Activated T-cell treated with anti-CD3 and anti-CD28 coated beads for 48 hours (primary cell): Measurements from ENCODE around the gene GTF2A1L.
"Not testable (repeated sequence)": the region's sequence is repeated elsewhere in the genome, so short reads cannot be mapped to it uniquely, and the experiment has no call there.

Experiments
- DNase-seq: peaks from one replicate; pipeline ENCODE4 v3.0.0-alpha.2; 2020; ENCODE audit warnings: low read depth

The GTF2A1L gene

GRCh38 chr2:48607307-48608014 lies 10.2 kb upstream of the GTF2A1L start:
- DNase-seq = no peak

- no peak for DNase-seq
Observed at GRCh38 chr2:48613211-48613610, 4.4 kb upstream of the GTF2A1L start.

DNA sequence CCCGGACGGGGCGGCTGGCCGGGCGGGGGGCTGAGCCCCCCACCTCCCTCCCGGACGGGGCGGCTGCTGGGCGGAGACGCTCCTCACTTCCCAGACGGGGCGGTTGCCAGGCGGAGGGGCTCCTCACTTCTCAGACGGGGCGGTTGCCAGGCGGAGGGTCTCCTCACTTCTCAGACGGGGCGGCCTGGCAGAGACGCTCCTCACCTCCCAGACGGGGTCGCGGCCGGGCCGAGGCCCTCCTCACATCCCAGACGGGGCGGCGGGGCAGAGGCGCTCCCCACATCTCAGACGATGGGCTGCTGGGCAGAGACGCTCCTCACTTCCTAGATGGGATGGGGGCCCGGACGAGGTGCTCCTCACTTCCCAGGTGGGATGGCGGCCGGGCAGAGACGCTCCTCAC lies 3.1 kb upstream of the GTF2A1L start:
- DNase-seq = not testable (repeated sequence)

GRCh38 chr2:48619526-48619925 lies 1.9 kb downstream of the GTF2A1L start:
- no peak for DNase-seq

- no peak for DNase-seq
Observed at GRCh38 chr2:48620604-48621003, 2.9 kb downstream of the GTF2A1L start.

GRCh38 chr2:48622691-48623090 lies 5.0 kb downstream of the GTF2A1L start:
- DNase-seq = not testable (repeated sequence)

DNA sequence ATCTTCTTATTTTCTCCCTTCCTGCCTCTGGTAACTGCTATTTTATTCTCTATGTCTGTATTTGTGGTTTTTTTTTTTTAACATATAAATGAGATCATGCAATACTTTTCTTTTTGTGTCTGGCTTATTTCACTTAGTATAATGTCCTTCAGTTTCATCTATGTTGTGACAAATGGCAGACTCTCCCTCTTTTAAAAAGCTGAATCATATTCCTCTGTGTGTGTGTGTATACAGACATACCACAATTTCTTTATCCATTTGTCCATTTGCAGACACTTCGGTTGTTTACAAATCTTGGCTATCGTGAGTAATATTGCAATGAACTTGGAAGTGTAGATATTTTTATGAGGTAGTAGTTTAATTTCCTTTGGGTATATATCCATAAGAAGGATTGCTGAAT lies 7.0 kb downstream of the GTF2A1L start:
- no peak for DNase-seq

- DNase-seq = no peak
Observed at GRCh38 chr2:48626047-48626446, 8.4 kb downstream of the GTF2A1L start.

DNA sequence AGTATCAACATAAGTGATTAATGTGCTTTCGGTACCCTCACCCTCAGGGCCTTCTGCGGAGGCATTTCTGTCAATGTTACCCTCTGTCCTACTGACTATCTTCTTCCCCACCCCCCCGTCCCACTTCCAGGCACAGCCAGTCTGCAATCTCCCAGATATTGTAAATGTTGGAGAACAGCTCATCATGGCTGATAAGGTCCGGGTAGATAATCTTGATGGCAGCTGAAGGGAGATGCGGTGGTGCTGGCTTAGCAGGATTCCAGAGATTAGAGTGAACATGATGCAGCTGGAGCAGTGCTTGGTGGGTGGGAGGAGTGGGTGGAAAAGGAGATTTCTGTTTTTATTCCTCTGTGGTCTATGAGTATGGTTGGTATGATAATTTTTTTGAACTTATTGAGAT lies 15.5 kb downstream of the GTF2A1L start:
- no peak for DNase-seq

- DNase-seq = no peak
Observed at GRCh38 chr2:48635786-48636185, 18.1 kb downstream of the GTF2A1L start.

- no peak for DNase-seq
Observed at GRCh38 chr2:48638261-48638660, 20.6 kb downstream of the GTF2A1L start.

DNA sequence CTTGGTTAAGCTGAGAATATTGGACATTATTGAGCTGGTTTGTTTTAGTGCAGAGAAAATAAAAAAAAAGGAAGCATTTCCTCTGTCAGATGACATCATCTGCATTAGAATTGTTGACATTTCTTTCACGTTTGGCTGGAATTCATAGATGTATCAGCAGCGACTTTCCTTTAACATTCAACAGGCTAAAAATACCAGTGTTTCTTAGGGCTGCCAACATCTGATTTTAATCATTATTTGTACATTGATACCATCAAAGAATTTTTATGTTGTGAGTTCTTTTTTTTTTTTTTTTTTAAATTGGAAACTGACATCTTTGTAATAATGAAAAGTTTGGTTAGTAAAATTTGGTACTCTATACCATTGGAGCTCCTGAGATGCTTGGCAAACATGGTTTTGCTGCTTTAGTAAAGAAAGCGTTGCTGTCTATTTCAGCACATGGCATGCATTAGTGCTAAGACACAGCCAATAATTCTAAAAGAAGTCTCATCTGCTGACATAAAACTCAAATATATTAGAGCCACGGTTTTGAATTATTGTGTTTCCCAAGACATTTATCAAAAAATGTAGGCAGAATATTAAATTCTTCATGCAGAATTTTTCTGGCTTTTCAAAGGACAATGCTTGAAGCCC lies 33.6 kb downstream of the GTF2A1L start:
- DNase-seq = no peak

DNA sequence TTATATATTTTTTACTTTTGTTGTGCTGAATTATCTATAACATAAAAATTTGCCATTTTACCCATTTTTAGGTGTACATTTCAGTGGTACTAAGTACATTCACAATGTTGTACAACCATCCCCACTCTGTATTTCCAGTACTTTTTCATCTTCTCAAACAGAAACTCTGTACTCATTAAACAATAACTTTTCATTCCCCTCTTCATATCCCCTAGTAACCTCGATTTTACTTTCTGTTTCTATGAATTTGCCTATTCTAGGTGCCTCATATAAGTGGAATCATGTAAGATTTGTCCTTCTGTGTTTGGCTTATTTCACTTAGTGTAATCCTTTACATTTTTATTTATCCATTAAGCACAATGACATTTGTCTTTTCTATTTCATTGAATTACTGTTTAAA lies 51.3 kb downstream of the GTF2A1L start:
- no peak for DNase-seq

DNA sequence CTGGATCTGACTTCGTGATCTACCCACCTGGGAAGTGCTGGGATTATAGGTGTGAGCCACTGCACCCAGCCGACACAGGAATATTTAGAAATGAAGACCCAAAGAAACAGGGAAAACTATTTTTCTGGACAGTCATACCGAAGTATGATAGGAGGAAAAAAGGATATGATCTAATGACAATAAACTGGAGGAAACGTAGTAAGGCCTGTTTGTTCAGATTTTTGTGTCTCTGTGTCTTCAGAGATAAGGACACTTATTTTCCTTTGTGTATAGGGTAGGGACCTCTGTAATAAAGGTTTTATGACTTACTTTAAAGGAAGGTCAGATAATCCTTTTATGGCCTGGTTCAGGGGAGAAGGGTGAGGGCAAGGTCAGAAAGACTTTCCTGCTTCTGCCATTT lies 55.9 kb downstream of the GTF2A1L start:
- DNase-seq = no peak

DNA sequence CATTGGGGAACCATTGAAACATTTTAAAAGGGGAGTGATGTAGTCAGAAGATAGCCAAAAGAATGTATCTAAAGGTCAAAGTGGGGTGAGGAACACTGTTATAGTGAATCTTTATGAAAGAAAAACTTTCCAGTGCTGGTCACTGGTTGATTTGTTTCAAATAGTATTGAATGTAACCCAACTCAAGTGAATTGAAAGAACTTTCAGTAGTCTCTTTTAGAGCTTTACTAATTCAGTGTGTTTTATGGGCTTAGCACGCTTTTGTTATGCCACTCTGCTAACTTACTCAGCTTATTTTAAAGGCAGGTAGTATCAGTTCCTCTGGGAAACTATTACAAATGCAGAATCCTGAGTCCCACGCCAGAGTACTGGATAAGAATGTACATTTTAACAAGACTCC lies 57.3 kb downstream of the GTF2A1L start:
- DNase-seq = no peak

GRCh38 chr2:48677450-48677849 lies 59.8 kb downstream of the GTF2A1L start:
- no peak for DNase-seq

DNA sequence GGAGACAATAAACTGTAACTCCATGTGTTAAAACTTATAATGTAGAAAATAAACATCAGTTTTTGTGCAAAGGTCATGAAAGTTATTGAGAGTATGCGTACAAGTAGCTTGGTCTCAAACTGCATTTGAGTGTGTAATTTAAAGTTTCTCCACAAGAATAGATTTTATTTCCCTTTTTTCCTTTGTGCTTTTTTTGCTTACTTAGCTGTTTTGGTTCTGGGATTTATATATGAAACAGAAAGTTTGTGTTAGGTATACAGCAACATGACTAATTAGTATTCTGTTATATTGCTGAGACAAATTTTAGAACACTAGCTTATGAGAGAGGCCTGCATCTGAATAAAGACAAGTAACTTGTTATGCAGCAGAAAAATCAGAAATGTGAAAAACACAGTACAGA lies 67.5 kb downstream of the GTF2A1L start:
- no peak for DNase-seq

- DNase-seq = no peak
Observed at GRCh38 chr2:48691935-48692691, 74.5 kb downstream of the GTF2A1L start.

DNA sequence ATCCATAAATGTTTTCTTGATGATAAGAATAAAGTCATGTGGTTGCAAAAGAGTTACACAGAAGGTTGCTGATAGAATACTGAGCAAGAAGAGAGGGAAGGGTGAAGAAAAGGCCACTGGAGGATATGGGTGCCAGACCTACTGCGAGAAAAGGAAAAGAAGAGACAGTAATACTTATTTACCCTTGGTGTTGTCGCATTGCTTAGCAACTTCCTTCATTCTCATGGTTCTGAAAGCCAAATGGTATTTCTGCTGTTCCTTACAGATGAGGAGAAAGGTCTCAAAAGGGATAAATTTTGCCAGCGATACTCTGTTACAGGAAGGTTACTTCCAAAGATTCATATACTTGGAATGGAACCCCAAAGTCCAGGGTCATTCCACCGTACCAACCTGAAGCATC lies 75.4 kb downstream of the GTF2A1L start:
- DNase-seq = no peak

DNA sequence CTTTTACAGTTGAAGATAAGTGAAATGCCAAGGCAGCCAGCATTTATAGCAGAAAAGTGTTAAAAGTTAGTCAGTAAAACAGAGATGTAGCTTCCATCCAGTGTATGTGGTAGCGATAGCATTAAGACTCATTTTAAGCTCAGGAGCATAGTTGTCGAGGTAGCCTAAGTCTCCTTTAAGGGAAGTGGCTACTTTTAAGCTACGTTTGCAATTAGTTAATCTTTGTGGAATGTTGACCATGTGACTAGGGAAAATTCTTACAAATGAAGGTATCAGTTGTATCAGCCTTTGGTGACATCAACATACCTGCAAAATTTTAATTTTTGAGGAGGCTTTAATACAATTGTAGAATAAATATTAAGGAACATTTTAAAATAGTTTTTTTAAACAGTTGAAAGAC lies 76.0 kb downstream of the GTF2A1L start:
- no peak for DNase-seq

GRCh38 chr2:48694149-48694548 lies 76.5 kb downstream of the GTF2A1L start:
- no peak for DNase-seq

GRCh38 chr2:48695991-48696390 lies 78.3 kb downstream of the GTF2A1L start:
- no peak for DNase-seq

- DNase-seq = no peak
Observed at GRCh38 chr2:48696881-48697280, 79.2 kb downstream of the GTF2A1L start.
